Neuronal stem cell (in vitro differentiated cells): ENCODE results near the gene SYTL2.
"Not testable (repeated sequence)": the region's sequence is repeated elsewhere in the genome, so short reads cannot be mapped to it uniquely, and the experiment has no call there.

Experiments used
- DNase-seq: peaks from one replicate; pipeline ENCODE4 v3.0.0-alpha.2; 2013; ENCODE audit warnings: low spot score
- H2AFZ ChIP-seq: one replicate; pipeline ENCODE4 v1.6.1; 2013; ENCODE audit warnings: mild to moderate bottlenecking, low read length, inconsistent platforms
- H2AK5ac ChIP-seq: 2 replicates; pipeline ENCODE4 v1.6.1; 2013; ENCODE audit warnings: low read depth, mild to moderate bottlenecking, inconsistent platforms, low read length, moderate library complexity, mixed read lengths
- H2BK120ac ChIP-seq: 2 replicates; pipeline ENCODE4 v1.6.1; 2013; ENCODE audit warnings: low read depth, mild to moderate bottlenecking, inconsistent platforms, low read length, moderate library complexity, mixed read lengths
- H2BK12ac ChIP-seq: one replicate; pipeline ENCODE4 v1.6.1; 2013; ENCODE audit warnings: low read length, inconsistent platforms
- H2BK15ac ChIP-seq: 2 replicates; pipeline ENCODE4 v1.6.1; 2013; ENCODE audit warnings: mild to moderate bottlenecking, low read length, inconsistent platforms, mixed read lengths
- H2BK5ac ChIP-seq: one replicate; pipeline ENCODE4 v1.6.1; 2013; ENCODE audit warnings: inconsistent platforms, mild to moderate bottlenecking, low read length, moderate library complexity
- H3K14ac ChIP-seq: one replicate; pipeline ENCODE4 v1.6.1; 2013; ENCODE audit warnings: low read length, inconsistent platforms
- H3K18ac ChIP-seq: 2 replicates; pipeline ENCODE4 v1.6.1; 2013; ENCODE audit warnings: low read length, inconsistent platforms
- H3K23ac ChIP-seq: 2 replicates; pipeline ENCODE4 v1.6.1; 2013; ENCODE audit warnings: low read depth, mild to moderate bottlenecking, mixed read lengths, low read length, inconsistent platforms; ENCODE audit not compliant: poor library complexity
- H3K27ac ChIP-seq: replicated peaks from 3 replicates; pipeline ENCODE4 v1.5.1; 2013; ENCODE audit warnings: low read length, inconsistent platforms
- H3K27me3 ChIP-seq, 3 experiments: 2 replicates each; pipeline ENCODE4 v1.6.1; 2013; ENCODE audit warnings: low read length in 3 of 3, mild to moderate bottlenecking in 2 of 3, inconsistent platforms in 1 of 3, low read depth in 1 of 3, mixed read lengths in 1 of 3, moderate library complexity in 1 of 3; ENCODE audit not compliant: control insufficient read depth in 3 of 3, insufficient read depth in 3 of 3
- H3K36me3 ChIP-seq, 2 donors: replicated peaks in 1 of 2; 2 replicates each; pipeline ENCODE4 v1.6.1; 2013; ENCODE audit warnings: low read length in 2 of 2; ENCODE audit not compliant: control insufficient read depth in 2 of 2, insufficient read depth in 2 of 2
- H3K4ac ChIP-seq: 2 replicates; pipeline ENCODE4 v1.6.1; 2013; ENCODE audit warnings: inconsistent platforms, mild to moderate bottlenecking, low read length, moderate library complexity
- H3K4me1 ChIP-seq, 2 donors: 1 replicate in 1 of 2; 2 replicates in 1 of 2; pipeline ENCODE4 v1.6.1; 2013; ENCODE audit warnings: low read length in 2 of 2, low read depth in 1 of 2; ENCODE audit not compliant: control insufficient read depth in 2 of 2, insufficient read depth in 1 of 2
- H3K4me2 ChIP-seq: one replicate; pipeline ENCODE4 v1.6.1; 2013; ENCODE audit warnings: mild to moderate bottlenecking, low read length, inconsistent platforms; ENCODE audit not compliant: insufficient read depth, poor library complexity, severe bottlenecking
- H3K4me3 ChIP-seq, 2 donors: 2 replicates each; pipeline ENCODE4 v1.5.1; 2013; ENCODE audit warnings: low read length in 2 of 2, mild to moderate bottlenecking in 2 of 2, inconsistent platforms in 1 of 2, moderate library complexity in 1 of 2
- H3K79me1 ChIP-seq: one replicate; pipeline ENCODE4 v1.6.1; 2013; ENCODE audit warnings: low read depth, mild to moderate bottlenecking, inconsistent platforms, low read length, moderate library complexity
- H3K9ac ChIP-seq: one replicate; pipeline ENCODE4 v1.6.1; 2013; ENCODE audit warnings: mild to moderate bottlenecking, low read depth, low read length, inconsistent platforms; ENCODE audit not compliant: poor library complexity
- H3K9me3 ChIP-seq, 2 donors: replicated peaks in 1 of 2; 2 replicates each; pipeline versions ENCODE3 to v1.6.1; 2013; ENCODE audit warnings: low read length in 2 of 2, mild to moderate bottlenecking in 2 of 2, inconsistent platforms in 1 of 2, low read depth in 1 of 2, mixed read lengths in 1 of 2, moderate library complexity in 1 of 2; ENCODE audit not compliant: control insufficient read depth in 2 of 2, insufficient read depth in 1 of 2
- H4K8ac ChIP-seq: one replicate; pipeline ENCODE4 v1.6.1; 2013; ENCODE audit warnings: low read depth, mild to moderate bottlenecking, inconsistent platforms, low read length, moderate library complexity
- H4K91ac ChIP-seq: one replicate; pipeline ENCODE4 v1.6.1; 2013; ENCODE audit warnings: low read length, low read depth, mild to moderate bottlenecking, inconsistent platforms; ENCODE audit not compliant: poor library complexity
- WGBS, 2 donors: extraction: QIAGEN DNeasy Blood & Tissue Kit; methylation state at CpG; one replicate each; pipeline ENCODE4 v1.1.7; 2013; ENCODE audit warnings: missing lambda C conversion rate in 2 of 2, mixed read lengths in 1 of 2; ENCODE audit not compliant: insufficient read length in 2 of 2, insufficient replicate concordance in 1 of 2; ENCODE audit errors: extremely low coverage in 2 of 2; 5-methylcytosine and 5-hydroxymethylcytosine counted together

The SYTL2 gene

DNA sequence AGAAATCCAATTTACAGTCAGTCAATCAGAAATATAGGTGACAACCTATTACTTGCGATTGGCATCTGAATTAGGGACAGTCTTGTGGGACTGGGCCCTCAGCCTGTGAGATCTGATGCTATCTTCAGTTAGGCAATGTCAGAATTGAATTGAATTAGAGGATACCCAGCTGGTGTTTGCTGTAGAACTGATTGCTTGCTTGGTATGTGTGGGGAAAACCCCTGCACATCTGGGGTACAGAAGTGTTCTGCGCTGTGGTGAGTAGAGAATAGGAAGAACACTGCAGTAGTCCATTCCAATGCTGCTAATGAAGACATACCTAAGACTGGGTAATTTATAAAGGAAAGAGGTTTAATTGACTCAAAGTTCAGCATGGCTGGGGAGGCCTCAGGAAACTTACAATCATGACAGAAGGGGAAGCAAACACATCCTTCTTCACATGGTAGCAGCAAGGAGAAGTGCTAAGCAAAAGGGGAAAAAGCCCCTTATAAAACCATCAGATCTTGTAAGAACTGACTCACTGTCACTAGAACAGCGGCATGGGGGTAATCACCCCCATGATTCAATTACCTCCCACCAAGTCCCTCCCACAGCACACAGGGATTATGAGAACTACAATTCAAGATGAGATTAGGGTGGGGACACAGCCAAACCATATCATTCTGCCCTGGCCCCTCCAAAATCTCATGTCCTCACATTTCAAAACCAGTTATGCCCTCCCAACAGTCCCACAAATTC lies 30.0 kb downstream of the SYTL2 start:
- not testable (repeated sequence) for H3K18ac ChIP-seq, H3K9ac ChIP-seq, H3K4me1 ChIP-seq, H2BK12ac ChIP-seq, H4K8ac ChIP-seq, H2AFZ ChIP-seq, H2BK120ac ChIP-seq, H3K79me1 ChIP-seq, H3K4me2 ChIP-seq, H2BK5ac ChIP-seq, DNase-seq, H3K36me3 ChIP-seq, H4K91ac ChIP-seq, H3K14ac ChIP-seq, H3K4me3 ChIP-seq, H3K23ac ChIP-seq, H3K9me3 ChIP-seq, H3K27ac ChIP-seq, H2BK15ac ChIP-seq, H2AK5ac ChIP-seq, H3K27me3 ChIP-seq, H3K4ac ChIP-seq
- no CpG with 5 or more reads among the region's 3 CpGs for WGBS, 2 donors

DNA sequence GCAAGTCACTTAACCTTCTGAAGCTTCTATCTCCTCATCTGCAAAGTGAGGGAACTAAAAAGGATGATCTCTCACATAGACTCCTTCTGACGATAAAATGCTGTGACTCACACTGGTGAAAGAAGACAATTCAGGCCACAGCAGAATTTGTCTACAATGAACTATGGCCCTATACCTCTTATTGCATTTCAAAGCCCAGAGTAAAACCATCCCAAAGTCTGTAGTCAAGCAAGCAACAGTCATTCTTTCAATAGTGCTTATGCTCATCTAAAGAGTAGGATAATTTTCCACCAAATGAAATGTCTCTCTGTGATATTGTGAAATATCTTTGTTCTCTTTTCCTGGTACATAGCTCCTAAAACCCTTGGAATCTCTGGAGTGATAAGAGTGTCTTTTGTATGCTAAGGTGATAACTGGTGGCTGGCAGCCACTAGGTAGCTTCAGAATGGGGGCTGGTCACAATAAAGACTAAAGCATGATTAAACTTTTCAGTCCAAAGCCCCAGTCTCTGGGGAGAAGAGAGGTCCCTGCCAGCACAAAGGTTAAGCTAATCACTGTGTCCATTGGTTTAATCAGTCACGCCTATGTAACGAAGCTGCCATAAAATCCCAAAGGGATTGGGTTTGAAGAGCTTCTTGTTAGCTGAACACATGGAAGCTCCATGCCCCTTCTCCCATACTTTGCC lies 30.8 kb downstream of the SYTL2 start:
- no peak for DNase-seq
- no CpG with 5 or more reads among the region's 3 CpGs for WGBS, 2 donors
- H3K27ac ChIP-seq, result no peak overlapping the region

DNA sequence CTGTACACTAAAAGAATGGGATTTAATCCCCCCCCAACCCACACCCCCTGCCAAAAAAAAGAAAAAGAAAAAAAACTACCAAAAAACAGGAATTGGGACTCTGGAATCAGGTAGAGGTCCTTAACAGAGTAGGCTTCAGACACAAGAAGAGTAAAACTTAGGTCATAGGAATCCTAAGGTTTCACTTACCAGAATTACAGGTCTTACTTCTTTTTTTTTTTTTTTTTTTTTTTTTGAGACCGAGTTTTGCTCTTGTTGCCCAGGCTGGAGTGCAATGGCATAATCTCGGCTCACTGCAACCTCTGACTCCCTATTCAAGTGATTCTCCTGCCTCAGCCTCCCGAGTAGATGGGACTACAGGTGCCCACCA lies 33.4 kb downstream of the SYTL2 start:
- H3K9ac ChIP-seq, H4K91ac ChIP-seq, H3K4me2 ChIP-seq, H3K23ac ChIP-seq, H3K4ac ChIP-seq, H4K8ac ChIP-seq, H3K14ac ChIP-seq, H3K18ac ChIP-seq, H3K27ac ChIP-seq, H2AFZ ChIP-seq, H3K36me3 ChIP-seq, H3K4me3 ChIP-seq, H3K27me3 ChIP-seq, H2BK12ac ChIP-seq, H2BK15ac ChIP-seq, DNase-seq, H3K9me3 ChIP-seq, H2BK120ac ChIP-seq, H3K4me1 ChIP-seq, H2BK5ac ChIP-seq, H3K79me1 ChIP-seq, H2AK5ac ChIP-seq: not testable (repeated sequence)
- WGBS, 2 donors, result no CpG with 5 or more reads among the region's 3 CpGs

More for the DNA sequence above, 30.8 kb downstream of the SYTL2 start:
- no peak overlapping the region for H3K9ac ChIP-seq
- H4K8ac ChIP-seq, result no peak overlapping the region
- H3K14ac ChIP-seq, result no peak overlapping the region
- H3K4me3 ChIP-seq, result no peak overlapping the region
- no peak overlapping the region for H3K4ac ChIP-seq
- no peak overlapping the region for H2BK12ac ChIP-seq
- H4K91ac ChIP-seq, result no peak overlapping the region
- peaks cover 0 to 4% of the 10 kb centered on the region in 2 donors for H3K4me1 ChIP-seq
- H3K18ac ChIP-seq, result no peak overlapping the region
- no peaks in the 10 kb centered on the region for H3K79me1 ChIP-seq
- no peak overlapping the region for H2BK120ac ChIP-seq
- H3K36me3 ChIP-seq, result no peaks in the 10 kb centered on the region
- peaks cover 0 to 2% of the 10 kb centered on the region in 2 donors for H3K9me3 ChIP-seq
- H2BK15ac ChIP-seq, result no peak overlapping the region
- H2AFZ ChIP-seq, result no peak overlapping the region
- no peaks in the 10 kb centered on the region for H3K27me3 ChIP-seq
- H3K4me2 ChIP-seq, result no peak overlapping the region
- no peak overlapping the region for H2BK5ac ChIP-seq
- no peak overlapping the region for H3K23ac ChIP-seq
- no peak overlapping the region for H2AK5ac ChIP-seq

DNA sequence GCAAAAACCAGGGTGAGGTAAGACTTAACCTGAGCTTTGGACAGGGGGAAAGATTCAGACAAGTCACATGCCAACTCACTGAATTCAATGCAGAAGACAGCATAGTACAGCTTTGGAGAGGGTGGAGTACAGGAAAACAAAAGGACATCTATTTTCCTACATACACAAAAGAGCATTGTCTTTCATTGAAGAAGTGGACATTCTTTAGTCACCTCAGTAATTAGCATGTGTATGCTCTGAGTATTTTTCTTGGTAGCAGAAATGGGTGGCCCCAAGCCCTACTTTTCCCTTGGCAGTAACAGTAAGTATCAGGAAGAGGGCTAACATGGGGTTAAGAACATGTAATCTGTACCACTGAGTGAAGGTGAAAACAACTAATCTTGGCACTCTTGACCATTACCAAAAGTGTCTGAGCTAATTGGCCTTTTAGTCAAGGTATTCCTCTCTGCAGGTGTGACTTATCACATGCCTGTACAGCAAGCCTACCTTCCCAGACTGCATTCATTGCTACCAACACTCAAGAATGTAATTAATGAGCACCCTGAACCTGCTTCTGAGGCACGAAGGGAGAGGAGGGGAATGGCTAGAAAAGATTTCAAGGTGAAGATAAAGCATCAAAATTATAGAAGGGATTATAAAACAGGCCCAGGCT lies 33.9 kb downstream of the SYTL2 start:
- no peak overlapping the region for H3K18ac ChIP-seq
- H2BK5ac ChIP-seq, result no peak overlapping the region
- H3K36me3 ChIP-seq, result no peaks in the 10 kb centered on the region
- no peak overlapping the region for H3K4ac ChIP-seq
- H3K79me1 ChIP-seq, result no peaks in the 10 kb centered on the region
- no peak overlapping the region for H2BK120ac ChIP-seq
- H3K9me3 ChIP-seq, result peaks cover 0 to 1% of the 10 kb centered on the region in 2 donors
- no CpG with 5 or more reads among the region's 1 CpG for WGBS, 2 donors
- H3K23ac ChIP-seq, result no peak overlapping the region
- no peak overlapping the region for H2BK15ac ChIP-seq
- H3K27me3 ChIP-seq, result no peaks in the 10 kb centered on the region
- no peak overlapping the region for H2AFZ ChIP-seq
- H2BK12ac ChIP-seq, result no peak overlapping the region
- no peak overlapping the region for H4K8ac ChIP-seq
- H2AK5ac ChIP-seq, result no peak overlapping the region
- peaks cover 0 to 4% of the 10 kb centered on the region in 2 donors for H3K4me1 ChIP-seq
- H3K4me3 ChIP-seq, result no peak overlapping the region
- H3K27ac ChIP-seq, result no peak overlapping the region
- H4K91ac ChIP-seq, result no peak overlapping the region
- H3K14ac ChIP-seq, result no peak overlapping the region
- no peak overlapping the region for H3K4me2 ChIP-seq
- no peak for DNase-seq
- no peak overlapping the region for H3K9ac ChIP-seq
